AML-193 (cell line): ENCODE measurements around the gene GPX1.
"Not testable (repeated sequence)": the region's sequence is repeated elsewhere in the genome, so short reads cannot be mapped to it uniquely, and the experiment has no call there.

ENCODE experiments used
- DNase-seq, 2 experiments: peaks; one replicate each; lab custom pipeline; 2025; lab: John Stamatoyannopoulos, UW

The GPX1 gene

GRCh38 chr3:49357443-49358216 is 523 bp downstream of the GPX1 start:
- DNase-seq: not testable (repeated sequence)

GRCh38 chr3:49357095-49357442 is 1.1 kb downstream of the GPX1 start:
- DNase-seq: not testable (repeated sequence)

GRCh38 chr3:49352890-49353421 is 5.2 kb downstream of the GPX1 start:
- DNase-seq: no peak

GRCh38 chr3:49352281-49352680 is 5.9 kb downstream of the GPX1 start:
- DNase-seq: no peak

GRCh38 chr3:49351521-49352011 is 6.6 kb downstream of the GPX1 start:
- peak; percentile 81 to 82 for DNase-seq

GRCh38 chr3:49349348-49350114 is 8.6 kb downstream of the GPX1 start:
- DNase-seq: no peak

GRCh38 chr3:49348361-49348760 is 9.8 kb downstream of the GPX1 start:
- DNase-seq: not testable (repeated sequence)

- no peak for DNase-seq
Measured at GRCh38 chr3:49346797-49347251, 11.3 kb downstream of the GPX1 start.

- peak; percentile 23 to 29 for DNase-seq
Measured at GRCh38 chr3:49343163-49343562, 15.0 kb downstream of the GPX1 start.

GRCh38 chr3:49341996-49342395 is 16.2 kb downstream of the GPX1 start:
- DNase-seq: no peak

GRCh38 chr3:49339941-49340800 is 18.0 kb downstream of the GPX1 start, which contains the start of gene USP4:
USP4 (minus strand) TSS chr3:49340053; CDS start chr3:49340024, 29 bp downstream.
- DNase-seq: peak; percentile 94 to 96

GRCh38 chr3:49339581-49339940 is 18.6 kb downstream of the GPX1 start:
- no peak for DNase-seq

GRCh38 chr3:49333916-49334633 is 24.1 kb downstream of the GPX1 start:
- DNase-seq: no peak

- DNase-seq: peak; percentile 65 to 87
Measured at GRCh38 chr3:49333091-49333490, 25.1 kb downstream of the GPX1 start.

- DNase-seq: no peak
Measured at GRCh38 chr3:49329186-49329585, 29.0 kb downstream of the GPX1 start.

- DNase-seq: not testable (repeated sequence)
Measured at GRCh38 chr3:49328350-49328749, 29.8 kb downstream of the GPX1 start.

GRCh38 chr3:49327485-49327884 is 30.7 kb downstream of the GPX1 start:
- DNase-seq: peak in 1 of 2 experiments; percentile 19

GRCh38 chr3:49324768-49325167 is 33.4 kb downstream of the GPX1 start:
- DNase-seq: no peak

GRCh38 chr3:49316696-49317457 is 41.3 kb downstream of the GPX1 start:
- no peak for DNase-seq
